HTERT RPE-1 (cell line): ENCODE data around the gene PCK2.

Experiments used
- in situ Hi-C: fragments of 300-500 bp; cut with MboI; formaldehyde crosslinking; loops from 4 replicates; pipeline ENCODE4 v1.14.3; 2020; ENCODE audit warnings: low sequenced_read_pairs

The PCK2 gene

DNA sequence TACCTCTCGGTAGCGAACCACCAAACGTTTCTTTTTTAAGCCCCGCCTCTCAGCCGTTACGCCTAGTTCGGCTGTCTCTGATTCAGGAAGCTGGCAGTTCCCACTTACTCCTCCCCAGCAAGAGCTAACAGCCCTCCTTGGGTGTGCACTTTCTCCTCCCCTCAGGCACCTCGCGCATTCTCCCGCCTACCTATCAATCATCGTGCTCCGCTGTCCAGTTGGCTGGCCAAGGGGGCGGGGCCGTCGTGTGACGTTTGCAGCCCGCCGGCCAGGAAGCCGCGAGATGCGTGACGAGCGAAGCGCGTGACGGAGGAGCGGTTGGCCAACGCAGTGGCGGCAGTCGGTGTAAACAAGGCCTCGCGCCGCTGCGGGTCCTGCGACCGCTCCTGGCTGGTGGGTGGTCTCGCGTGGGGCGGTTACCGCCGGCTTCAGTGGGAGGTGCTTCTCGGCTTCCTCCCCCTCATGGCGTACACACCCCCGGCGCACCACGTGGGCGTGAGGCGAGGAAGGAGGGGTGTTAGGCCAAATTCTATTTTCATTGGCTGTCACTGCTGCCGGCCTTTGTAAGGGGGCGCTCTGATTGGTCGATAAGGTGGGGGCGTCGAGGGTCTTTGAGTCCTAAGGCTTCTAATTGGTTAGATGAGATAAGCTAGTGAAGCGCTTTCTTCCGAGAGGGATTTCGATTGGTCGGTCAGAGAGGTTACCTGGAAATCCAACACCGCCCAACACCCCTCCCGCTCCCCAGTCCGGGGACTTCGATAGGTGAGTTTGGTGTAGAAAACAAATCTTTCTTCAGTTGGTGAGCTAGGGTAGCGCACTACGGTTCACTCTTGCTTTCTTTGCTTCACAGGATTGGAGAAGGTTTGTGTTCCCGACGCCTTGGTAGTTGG, 20.7 kb downstream of the PCK2 start, which contains the start of the genes DCAF11 and NRL:
DCAF11 (plus strand) TSS at position 246 of the 890 bp plus-strand sequence. CDS start 818 bp downstream, outside the sequence.
NRL (minus strand) TSS at position 418 of the 890 bp plus-strand sequence. CDS start 32,101 bp downstream, outside the sequence.
- in situ Hi-C loops, result no loop called here

DNA sequence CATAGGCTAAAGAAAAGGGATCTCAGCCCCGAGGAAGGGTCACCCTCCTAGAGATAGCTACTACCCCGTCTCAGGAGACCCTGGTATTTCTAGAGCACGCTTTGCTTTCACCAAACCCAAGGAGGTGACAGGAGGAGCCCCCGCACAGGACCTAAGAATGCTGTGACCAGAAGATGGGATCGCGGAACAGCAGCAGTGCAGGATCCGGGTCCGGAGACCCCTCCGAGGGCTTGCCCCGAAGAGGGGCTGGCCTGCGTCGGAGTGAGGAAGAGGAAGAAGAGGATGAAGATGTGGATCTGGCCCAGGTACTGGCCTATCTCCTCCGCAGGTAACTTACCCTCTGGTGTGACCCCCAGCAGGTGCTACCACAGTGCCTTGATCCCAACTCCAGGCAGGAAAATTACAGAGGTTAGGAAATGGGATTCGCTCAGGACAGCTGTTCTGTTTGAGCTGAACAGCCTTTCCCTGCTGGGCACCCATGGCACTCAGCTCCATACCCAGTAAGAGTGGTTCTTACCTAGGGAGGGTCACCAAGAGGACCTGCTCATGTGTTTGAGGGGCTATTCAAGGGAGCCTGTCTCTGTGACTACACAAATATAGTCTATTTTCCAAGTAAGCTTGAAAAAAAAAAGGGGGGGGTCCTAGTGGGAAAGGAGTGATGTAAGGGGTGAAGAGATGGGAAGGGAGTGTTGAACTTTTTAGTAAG, 21.5 kb downstream of the PCK2 start:
- in situ Hi-C loops, result no loop called here

DNA sequence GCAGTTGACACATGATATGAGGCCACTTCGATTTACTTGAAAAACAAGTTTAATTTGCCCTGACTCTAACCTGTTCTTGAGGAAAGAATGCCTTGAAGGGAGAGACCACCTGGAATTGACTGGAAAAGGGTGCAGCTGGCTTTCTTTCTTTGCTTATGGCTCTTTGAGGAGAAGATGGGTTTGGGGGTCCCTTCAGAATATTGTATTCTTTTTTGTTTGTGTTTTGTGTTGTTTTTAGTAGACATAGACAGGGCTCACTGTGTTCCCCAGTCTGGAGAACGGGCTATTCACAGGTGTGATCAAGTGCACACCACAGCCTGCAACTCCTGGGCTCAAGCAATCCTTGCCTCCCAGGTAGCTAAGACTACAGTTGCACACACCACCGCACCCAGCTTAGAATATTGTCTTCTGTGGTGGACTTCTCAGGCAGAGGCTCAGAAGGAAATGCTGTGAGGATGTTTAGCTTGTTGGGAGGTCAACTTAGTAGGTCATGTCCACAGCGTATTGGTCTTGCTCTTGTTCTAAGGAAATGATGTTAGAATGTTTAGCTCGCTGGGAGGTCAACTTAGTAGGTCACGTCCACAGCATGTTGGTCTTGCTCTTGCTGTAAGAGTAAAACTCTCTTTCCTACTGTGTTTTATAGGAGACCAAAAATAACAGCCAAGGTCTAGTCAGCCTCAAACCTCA, 22.2 kb downstream of the PCK2 start:
- in situ Hi-C loops, result no loop called here

DNA sequence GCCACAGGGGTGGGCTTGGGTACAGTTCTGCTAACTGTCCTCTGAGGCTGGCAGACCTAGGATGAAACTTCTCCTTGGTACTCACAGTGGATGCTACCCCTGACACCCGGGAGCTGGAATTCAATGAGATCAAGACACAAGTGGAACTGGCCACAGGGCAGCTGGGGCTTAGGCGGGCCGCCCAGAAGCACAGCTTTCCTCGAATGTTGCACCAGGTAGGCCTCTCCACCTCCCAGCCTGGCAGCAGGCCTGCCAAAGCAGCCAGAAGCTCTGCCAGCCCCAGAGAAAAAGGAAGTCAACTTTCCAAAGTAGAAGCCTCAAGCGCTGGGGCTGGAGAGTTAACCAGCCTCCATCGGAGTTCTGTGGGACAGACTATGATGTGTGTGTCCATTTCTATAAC, 23.1 kb downstream of the PCK2 start:
- in situ Hi-C loops, result no loop called here

DNA sequence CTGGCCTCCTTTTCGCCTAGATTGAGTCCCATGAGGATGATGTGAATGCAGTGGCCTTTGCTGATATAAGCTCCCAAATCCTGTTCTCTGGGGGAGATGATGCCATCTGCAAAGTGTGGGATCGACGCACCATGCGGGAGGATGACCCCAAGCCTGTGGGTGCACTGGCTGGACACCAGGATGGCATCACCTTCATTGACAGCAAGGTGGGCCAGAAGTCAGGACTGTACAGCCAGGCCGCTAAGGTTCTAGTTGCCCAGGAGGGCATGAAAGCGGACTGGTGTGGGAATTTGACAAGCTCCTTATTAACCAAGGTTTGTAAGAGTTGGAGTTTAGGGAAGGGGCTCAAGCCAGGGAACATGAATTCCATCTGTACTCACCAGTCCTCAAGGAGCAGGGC, 25.6 kb downstream of the PCK2 start:
- in situ Hi-C loops, result no loop called here

DNA sequence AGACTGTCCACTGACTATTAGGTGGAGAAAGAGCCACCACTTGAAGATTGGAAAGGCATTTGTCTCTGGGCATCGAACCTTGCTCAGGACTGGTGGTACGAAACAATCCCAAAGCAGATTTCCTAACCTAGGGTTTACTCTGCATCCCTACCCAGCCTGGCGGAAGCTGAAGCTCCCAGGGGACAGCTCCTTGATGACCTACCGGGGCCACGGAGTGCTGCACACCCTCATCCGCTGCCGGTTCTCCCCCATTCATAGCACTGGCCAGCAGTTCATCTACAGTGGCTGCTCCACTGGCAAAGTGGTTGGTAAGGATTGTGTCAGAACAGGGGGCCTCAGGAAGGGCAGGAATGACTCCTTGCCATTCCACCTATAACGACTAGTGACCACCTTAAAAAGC, 27.1 kb downstream of the PCK2 start:
- in situ Hi-C loops, result no loop called here

- in situ Hi-C loops, result no loop called here
Measured at GRCh38 chr14:24122416-24122815, 28.3 kb downstream of the PCK2 start.

- in situ Hi-C loops, result no loop called here
Measured at GRCh38 chr14:24122898-24123297, 28.8 kb downstream of the PCK2 start.

DNA sequence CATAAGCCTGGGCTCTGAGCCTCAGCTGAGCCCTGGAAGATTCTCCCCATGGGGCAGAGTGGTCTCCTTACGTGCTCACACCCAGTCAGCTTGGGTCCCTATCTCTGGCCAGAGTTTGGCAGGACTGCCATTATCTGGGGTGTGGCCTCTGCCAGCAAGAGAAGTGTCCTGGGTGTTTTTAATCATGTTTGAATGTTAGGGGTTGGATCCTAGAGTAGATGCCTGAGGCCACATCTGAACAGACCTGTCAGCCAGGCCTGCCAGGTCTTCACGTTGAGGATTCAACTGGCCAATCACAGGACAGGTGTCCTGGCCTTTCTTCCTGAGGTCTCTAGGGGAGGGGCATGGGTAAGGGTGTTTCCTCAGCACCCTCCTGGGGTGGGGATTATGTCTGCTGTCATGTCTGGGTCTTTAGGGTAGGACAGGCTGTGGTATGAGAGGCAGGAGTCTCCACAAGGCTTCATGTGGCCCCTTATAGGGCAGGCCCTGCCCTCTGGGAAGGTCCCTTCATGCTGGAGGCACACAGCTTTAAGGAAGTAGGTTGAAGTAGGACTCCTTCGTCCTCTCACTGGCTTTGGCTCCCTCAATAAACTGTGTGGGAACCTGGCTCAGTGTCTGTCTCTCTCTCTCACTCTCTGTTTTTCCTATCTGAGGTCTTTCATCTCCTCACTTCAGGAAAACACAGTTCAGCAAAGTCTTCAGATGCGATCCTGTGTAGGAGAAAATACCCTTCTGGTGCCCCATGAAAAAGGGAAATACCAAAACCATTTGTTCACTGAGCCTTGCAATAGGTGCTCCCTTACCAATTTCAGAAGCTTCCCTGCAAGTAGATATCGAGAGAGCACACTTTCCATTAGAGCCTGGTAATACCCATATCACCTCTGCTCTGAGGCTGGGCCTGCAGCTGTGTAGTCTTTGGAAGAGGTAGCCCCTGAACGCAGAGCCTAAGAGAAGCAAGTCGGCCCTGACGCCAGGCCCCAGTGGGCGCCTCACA, 29.6 kb downstream of the PCK2 start:
- in situ Hi-C loops, result no loop called here

- in situ Hi-C loops, result no loop called here
Measured at GRCh38 chr14:24126939-24127338, 32.8 kb downstream of the PCK2 start.

DNA sequence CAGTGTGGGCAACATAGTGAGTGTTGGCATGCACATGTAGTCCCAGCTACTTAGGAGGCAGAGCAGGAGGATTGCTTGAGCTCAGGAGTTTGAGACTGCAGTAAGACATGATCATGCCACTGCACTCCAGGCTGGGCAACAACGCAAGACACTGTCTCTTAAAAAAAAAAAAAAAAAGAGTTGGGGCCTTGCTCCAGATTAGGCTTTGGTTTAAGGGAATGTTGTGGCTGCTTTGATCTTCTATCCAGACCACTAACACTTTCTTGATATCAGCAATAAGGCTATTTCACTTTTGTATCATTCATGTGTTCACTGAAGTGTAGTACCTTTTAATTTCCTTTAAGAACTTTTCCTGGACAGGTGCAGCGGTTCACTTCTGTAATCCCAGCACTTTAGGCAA, 33.6 kb downstream of the PCK2 start:
- in situ Hi-C loops, result no loop called here

DNA sequence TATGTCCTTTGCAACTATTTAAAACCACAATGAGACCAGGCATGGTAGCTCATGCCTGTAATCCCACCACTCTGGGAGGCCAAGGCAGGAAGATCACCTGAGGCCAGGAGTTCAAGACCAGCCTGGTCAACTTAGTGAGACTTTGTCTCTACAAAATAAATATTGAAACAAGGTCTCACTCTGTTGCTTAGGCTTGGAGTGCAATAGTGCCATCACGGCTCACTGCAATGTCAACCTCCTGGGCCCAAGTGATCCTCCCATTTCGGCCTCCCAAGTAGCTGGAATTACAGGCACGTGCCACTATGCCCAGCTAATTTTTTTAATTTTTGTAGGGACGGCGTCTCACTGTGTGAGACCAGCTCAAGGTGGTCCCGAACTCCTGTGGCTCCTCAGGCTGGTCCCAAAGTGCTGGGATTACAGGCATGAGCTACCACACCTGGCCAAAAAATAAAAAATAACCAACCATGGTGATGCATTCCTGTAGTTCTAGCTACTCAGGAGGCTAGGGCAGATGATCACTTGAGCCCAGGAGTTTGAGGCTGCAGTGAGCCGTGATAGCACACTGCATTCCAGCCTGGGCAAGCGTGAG, 35.4 kb downstream of the PCK2 start:
- in situ Hi-C loops, result no loop called here

DNA sequence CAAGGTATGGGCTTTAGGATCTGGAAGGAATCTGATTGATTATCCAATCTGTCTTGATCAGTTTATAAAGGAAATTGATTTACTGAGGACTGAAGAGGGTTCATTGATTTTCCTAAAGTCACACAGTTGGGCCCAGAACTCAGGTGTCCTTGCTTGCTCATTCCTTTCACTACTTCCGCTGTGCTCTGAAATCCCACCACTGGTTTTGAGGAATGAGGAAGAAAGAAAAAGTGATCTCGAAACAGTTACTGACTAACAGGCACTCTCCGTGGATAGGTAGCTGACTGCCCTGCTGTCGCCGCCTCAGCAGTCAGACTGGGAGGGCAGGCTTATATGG, 36.2 kb downstream of the PCK2 start, which contains the start of gene FITM1:
FITM1 (plus strand) TSS at position 280 of the 337 bp plus-strand sequence. CDS start 905 bp downstream, outside the sequence.
- in situ Hi-C loops, result no loop called here

GRCh38 chr14:24130717-24131548, 36.8 kb downstream of the PCK2 start:
- in situ Hi-C loops, result no loop called here

DNA sequence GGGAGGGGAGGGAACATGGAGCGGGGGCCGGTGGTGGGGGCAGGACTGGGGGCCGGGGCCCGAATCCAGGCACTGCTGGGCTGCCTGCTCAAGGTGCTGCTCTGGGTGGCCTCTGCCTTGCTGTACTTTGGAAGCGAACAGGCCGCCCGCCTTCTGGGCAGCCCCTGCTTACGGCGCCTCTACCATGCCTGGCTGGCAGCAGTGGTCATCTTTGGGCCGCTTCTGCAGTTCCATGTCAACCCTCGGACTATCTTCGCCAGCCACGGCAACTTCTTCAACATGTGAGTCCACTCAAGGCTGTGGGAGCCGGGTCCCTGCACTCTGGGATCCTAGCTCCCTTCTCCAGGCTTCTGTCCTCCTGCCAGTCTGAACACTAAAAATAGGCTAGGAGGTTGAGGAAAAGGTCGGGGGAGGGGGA, 37.4 kb downstream of the PCK2 start:
- in situ Hi-C loops, result no loop called here

GRCh38 chr14:24132061-24132685, 38.1 kb downstream of the PCK2 start:
- in situ Hi-C loops, result no loop called here

GRCh38 chr14:24132976-24133375, 38.9 kb downstream of the PCK2 start:
- in situ Hi-C loops, result no loop called here

GRCh38 chr14:24133735-24134134, 39.6 kb downstream of the PCK2 start:
- in situ Hi-C loops, result no loop called here

- in situ Hi-C loops, result no loop called here
Measured at GRCh38 chr14:24135584-24135833, 41.4 kb downstream of the PCK2 start.
